IMR-90 (cell line): ENCODE results near the gene ARHGEF37.

Source experiments
- BHLHE40 ChIP-seq: fragments of 150-350 bp; IDR thresholded peaks from 2 replicates; pipeline ENCODE4 v1.6.1; 2016; ENCODE audit warnings: mild to moderate bottlenecking, low read depth, low read length
- CEBPB ChIP-seq: IDR thresholded peaks from 2 replicates; pipeline ENCODE4 v1.6.1; 2012; ENCODE audit warnings: low read depth, low read length, improper control_type of control experiment
- CHD1 ChIP-seq: IDR thresholded peaks from 2 replicates; pipeline ENCODE4 v1.6.1; 2012; ENCODE audit warnings: low read depth, low read length, improper control_type of control experiment
- MAZ ChIP-seq: IDR thresholded peaks from 2 replicates; pipeline ENCODE4 v1.6.1; 2012; ENCODE audit warnings: low read depth, mild to moderate bottlenecking, low read length, improper control_type of control experiment, moderate library complexity, borderline replicate concordance
- MXI1 ChIP-seq: IDR thresholded peaks from 2 replicates; pipeline ENCODE4 v1.6.1; 2012; ENCODE audit warnings: low read depth, mild to moderate bottlenecking, low read length, moderate library complexity, borderline replicate concordance
- NFE2L2 ChIP-seq: fragments of 150-350 bp; IDR thresholded peaks from 2 replicates; pipeline ENCODE4 v1.6.1; 2016; ENCODE audit warnings: low read depth, mild to moderate bottlenecking, low read length
- POLR2A ChIP-seq: IDR thresholded peaks from 2 replicates; pipeline ENCODE4 v1.6.1; 2012; ENCODE audit warnings: mild to moderate bottlenecking, low read depth, low read length
- RAD21 ChIP-seq: IDR thresholded peaks from 2 replicates; pipeline ENCODE4 v1.6.1; 2012; ENCODE audit warnings: low read length, improper control_type of control experiment
- RCOR1 ChIP-seq: IDR thresholded peaks from 2 replicates; pipeline ENCODE4 v1.6.1; 2012; ENCODE audit warnings: mild to moderate bottlenecking, low read length, improper control_type of control experiment; ENCODE audit not compliant: insufficient replicate concordance
- RFX5 ChIP-seq: IDR thresholded peaks from 2 replicates; pipeline ENCODE4 v1.8.0; 2012; ENCODE audit warnings: low read depth, mild to moderate bottlenecking, low read length, moderate library complexity
- SMC3 ChIP-seq: fragments of 150-350 bp; IDR thresholded peaks from 2 replicates; pipeline ENCODE4 v1.6.1; 2016; ENCODE audit warnings: low read depth, mild to moderate bottlenecking, antibody characterized with exemption, low read length, moderate library complexity
- TF ChIP-seq, protein P1 (sequence below): conservative IDR thresholded peaks from 2 replicates; pipeline ENCODE4 v1.5.1; 2012; ENCODE audit warnings: mild to moderate bottlenecking, low read depth, low read length, improper control_type of control experiment
- TF ChIP-seq, protein P2 (sequence below): fragments of 150-350 bp; IDR thresholded peaks from 2 replicates; pipeline ENCODE4 v1.6.1; 2017; ENCODE audit warnings: mild to moderate bottlenecking, antibody characterized with exemption, low read length, low read depth

- TF ChIP-seq POLR2A (no peak), RAD21 (no peak), BHLHE40 (no peak), CHD1 (no peak), MXI1 (no peak), SMC3 (no peak), CEBPB (no peak), RFX5 (no peak), NFE2L2 (no peak), RCOR1 (no peak), MAZ (no peak)
- TF ChIP-seq, protein P1, sequence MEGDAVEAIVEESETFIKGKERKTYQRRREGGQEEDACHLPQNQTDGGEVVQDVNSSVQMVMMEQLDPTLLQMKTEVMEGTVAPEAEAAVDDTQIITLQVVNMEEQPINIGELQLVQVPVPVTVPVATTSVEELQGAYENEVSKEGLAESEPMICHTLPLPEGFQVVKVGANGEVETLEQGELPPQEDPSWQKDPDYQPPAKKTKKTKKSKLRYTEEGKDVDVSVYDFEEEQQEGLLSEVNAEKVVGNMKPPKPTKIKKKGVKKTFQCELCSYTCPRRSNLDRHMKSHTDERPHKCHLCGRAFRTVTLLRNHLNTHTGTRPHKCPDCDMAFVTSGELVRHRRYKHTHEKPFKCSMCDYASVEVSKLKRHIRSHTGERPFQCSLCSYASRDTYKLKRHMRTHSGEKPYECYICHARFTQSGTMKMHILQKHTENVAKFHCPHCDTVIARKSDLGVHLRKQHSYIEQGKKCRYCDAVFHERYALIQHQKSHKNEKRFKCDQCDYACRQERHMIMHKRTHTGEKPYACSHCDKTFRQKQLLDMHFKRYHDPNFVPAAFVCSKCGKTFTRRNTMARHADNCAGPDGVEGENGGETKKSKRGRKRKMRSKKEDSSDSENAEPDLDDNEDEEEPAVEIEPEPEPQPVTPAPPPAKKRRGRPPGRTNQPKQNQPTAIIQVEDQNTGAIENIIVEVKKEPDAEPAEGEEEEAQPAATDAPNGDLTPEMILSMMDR, result no peak
- TF ChIP-seq, protein P2, sequence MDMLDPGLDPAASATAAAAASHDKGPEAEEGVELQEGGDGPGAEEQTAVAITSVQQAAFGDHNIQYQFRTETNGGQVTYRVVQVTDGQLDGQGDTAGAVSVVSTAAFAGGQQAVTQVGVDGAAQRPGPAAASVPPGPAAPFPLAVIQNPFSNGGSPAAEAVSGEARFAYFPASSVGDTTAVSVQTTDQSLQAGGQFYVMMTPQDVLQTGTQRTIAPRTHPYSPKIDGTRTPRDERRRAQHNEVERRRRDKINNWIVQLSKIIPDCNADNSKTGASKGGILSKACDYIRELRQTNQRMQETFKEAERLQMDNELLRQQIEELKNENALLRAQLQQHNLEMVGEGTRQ, result no peak
Measured at GRCh38 chr5:149594206-149594895, 13.1 kb downstream of the ARHGEF37 start.
